Stimulated activated CD8-positive, alpha-beta memory T cell treated with anti-CD3 and anti-CD28 coated beads, Interleukin-12 subunit alpha, Interleukin-12 subunit beta, amount 100 ng/mL, for 24 hours (primary cell): ENCODE measurements around the gene MAGI3.
"Not testable (repeated sequence)": the region's sequence is repeated elsewhere in the genome, so short reads cannot be mapped to it uniquely, and the experiment has no call there.

Experiments
- DNase-seq: peaks from one replicate; pipeline ENCODE4 v3.0.0-alpha.2; 2020; ENCODE audit errors: extremely low read depth

The MAGI3 gene

DNA sequence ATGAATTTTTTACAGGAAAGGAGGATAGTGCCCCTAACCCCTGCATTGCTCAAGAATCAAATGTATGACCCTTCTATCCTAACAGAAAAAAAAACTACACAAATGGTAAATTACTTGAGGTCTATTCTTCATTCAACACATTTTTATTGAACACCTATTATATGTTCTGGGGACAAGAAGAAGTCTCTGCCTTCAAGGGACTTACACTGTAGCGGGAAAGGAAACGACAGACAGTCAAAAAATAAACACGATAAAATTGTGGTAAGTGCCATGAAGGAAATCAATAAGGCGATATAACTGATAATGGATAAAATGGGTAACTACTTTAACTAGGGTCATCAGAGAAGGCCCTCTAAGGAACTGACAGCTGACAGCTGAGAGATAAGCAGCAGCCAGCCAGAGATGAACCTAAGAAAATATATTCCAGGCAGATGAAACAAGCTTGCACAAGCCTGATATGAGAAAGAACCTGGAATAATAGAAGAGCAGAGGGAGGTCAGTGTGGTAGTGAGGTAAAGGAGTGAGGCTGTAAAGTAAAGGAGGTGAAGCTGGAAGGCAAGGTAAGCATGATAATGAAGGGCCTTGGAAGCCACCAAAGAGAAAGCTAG lies 302.6 kb downstream of the MAGI3 start:
- DNase-seq: no peak

DNA sequence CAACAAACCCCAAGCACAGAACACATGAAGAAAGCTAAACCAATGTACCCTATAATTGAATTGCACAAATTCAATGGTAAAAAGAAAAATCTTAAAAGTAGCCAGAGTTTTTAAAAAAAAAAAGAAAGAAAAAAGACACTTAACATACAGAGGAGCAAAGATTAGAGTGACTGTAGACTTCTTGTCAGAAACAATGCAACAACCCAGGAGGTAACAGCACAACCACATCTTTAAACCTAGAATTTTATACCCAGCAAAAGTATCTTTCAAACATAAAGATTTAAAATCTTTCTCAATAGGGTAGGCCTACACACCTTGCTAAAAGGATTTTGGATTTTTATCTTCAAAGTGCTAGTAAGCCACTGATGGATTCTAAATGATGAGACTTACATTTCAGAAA lies 304.6 kb downstream of the MAGI3 start:
- no peak for DNase-seq

- DNase-seq: no peak
Measured at GRCh38 chr1:113701429-113701828, 311.1 kb downstream of the MAGI3 start.

DNA sequence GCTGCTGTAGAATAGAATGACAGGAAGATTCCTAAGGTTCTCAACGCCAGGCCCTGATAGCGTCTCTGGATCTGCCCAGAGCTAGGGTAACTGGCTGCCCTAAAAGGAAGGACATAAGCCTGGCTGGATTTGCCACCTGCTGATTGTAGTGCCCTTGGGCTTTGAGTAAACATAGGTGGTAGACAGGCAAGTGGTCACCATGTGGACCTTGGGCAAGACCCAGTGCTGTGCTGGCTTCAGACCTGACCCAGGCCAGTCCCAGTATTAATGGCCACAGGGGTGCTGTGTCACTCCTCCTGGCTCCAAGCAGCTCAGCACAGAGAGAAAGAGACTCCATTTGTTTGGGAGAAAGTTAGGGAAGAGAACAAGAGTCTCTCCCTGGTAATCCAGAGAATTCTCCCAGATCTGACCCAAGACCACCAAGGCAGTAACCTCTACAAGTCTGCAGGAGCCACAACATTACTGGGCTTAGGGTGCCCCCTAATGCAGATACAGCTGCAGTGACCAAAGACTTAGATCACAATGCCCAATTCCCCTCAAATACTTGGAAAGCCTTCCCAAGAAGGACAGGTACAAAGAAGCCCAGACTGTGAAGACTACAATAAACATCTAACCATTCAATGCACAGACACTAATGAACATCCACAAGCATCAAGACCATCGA lies 324.4 kb downstream of the MAGI3 start:
- no peak for DNase-seq

GRCh38 chr1:113717506-113717905 lies 327.2 kb downstream of the MAGI3 start:
- not testable (repeated sequence) for DNase-seq

- DNase-seq: not testable (repeated sequence)
Measured at GRCh38 chr1:113718621-113719020, 328.3 kb downstream of the MAGI3 start.

GRCh38 chr1:113721010-113721409 lies 330.7 kb downstream of the MAGI3 start:
- DNase-seq: no peak

DNA sequence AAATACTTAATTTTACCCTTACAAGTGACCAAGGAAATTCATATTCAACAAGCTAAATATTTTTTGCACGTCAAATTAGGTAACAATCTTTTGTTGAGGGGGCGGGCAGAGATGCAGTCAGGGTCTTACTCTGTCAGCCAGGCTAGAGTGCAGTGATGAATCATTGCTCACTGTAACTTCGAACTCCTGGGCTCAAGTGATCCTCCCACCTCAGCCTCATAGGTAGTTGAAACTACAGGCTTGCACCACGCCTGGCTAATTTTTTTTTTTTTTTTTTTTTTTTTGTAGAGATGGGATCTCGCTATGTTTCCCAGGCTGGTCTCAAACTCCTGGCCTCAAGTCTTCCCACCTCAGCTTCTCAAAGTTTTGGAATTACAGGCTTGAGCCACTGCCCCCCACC lies 342.5 kb downstream of the MAGI3 start:
- DNase-seq: no peak

DNA sequence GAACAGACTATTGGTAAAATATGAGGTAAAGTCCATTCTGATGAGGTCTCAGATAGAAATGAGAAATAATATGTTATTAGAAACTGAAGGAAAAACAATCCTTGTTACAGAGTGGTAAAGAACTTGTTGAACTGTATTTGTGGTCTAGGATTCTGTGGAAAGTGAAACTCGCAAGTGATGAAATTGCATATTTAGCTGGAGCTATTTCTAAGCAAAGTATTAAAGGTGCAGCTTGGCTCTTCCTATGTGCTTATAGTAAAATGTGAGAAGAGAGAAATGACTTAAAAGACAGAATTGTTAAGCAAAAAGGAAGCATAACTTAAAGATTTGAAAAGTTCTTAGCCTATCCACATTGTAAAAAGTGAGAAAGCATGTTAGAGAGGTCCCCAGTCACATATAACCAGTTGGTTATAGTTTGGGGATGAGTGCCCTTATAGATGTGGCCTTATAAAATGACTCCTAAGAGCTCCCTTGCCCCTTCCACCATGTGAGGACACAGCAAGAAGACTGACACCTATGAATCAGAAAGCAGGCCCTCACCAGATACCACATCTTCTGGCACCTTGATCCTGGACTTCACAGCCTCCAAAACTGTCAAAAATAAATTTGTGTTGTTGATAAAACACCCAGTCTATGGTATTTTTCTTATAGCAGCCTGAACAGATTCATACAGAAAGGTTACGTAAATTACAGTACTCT lies 344.2 kb downstream of the MAGI3 start:
- no peak for DNase-seq
